T-helper 2 cell treated with Interferon-gamma antibody and Interleukin-4, amounts not matched to agents 5 μg/mL and 100 μg/mL, for 36 hours (primary cell): ENCODE results near the gene ME2.
"Not testable (repeated sequence)": the region's sequence is repeated elsewhere in the genome, so short reads cannot be mapped to it uniquely, and the experiment has no call there.

Experiments used
- DNase-seq: peaks from one replicate; pipeline ENCODE4 v3.0.0; 2021; ENCODE audit warnings: low spot score
- H3K27ac Mint-ChIP-seq: one replicate; pipeline ENCODE4 v1.8.0; 2021; ENCODE audit warnings: mild to moderate bottlenecking, mixed read lengths
- H3K27me3 Mint-ChIP-seq: one replicate; pipeline ENCODE4 v1.8.0; 2021; ENCODE audit warnings: low read depth, mixed read lengths
- H3K36me3 Mint-ChIP-seq: one replicate; pipeline ENCODE4 v1.8.0; 2021; ENCODE audit warnings: low read depth, mixed read lengths
- H3K4me1 Mint-ChIP-seq: one replicate; pipeline ENCODE4 v1.8.0; 2021; ENCODE audit warnings: low read depth, mixed read lengths
- H3K4me3 Mint-ChIP-seq: one replicate; pipeline ENCODE4 v1.8.0; 2022; ENCODE audit warnings: mild to moderate bottlenecking, moderate library complexity, mixed read lengths
- H3K9me3 Mint-ChIP-seq: one replicate; pipeline ENCODE4 v1.8.0; 2021; ENCODE audit warnings: mixed read lengths

The ME2 gene

GRCh38 chr18:50871846-50872245 is 7.1 kb upstream of the ME2 start:
- Mint-ChIP-seq H3K4me3 (no peak overlapping the region), H3K9me3 (no peaks in the 10 kb centered on the region), H3K27me3 (peaks cover 16% of the 10 kb centered on the region), H3K36me3 (no peaks in the 10 kb centered on the region), H3K27ac (no peak overlapping the region), H3K4me1 (no peaks in the 10 kb centered on the region)
- no peak for DNase-seq

- H3K4me1 Mint-ChIP-seq: peaks cover 13% of the 10 kb centered on the region
- no peak overlapping the region for H3K4me3 Mint-ChIP-seq
- peaks cover 10% of the 10 kb centered on the region for H3K36me3 Mint-ChIP-seq
- no peak for DNase-seq
- H3K27ac Mint-ChIP-seq: no peak overlapping the region
- no peaks in the 10 kb centered on the region for H3K9me3 Mint-ChIP-seq
- H3K27me3 Mint-ChIP-seq: peaks cover 16% of the 10 kb centered on the region
These were observed 2.9 kb upstream of the ME2 start for GRCh38 chr18:50875966-50876536.

DNA sequence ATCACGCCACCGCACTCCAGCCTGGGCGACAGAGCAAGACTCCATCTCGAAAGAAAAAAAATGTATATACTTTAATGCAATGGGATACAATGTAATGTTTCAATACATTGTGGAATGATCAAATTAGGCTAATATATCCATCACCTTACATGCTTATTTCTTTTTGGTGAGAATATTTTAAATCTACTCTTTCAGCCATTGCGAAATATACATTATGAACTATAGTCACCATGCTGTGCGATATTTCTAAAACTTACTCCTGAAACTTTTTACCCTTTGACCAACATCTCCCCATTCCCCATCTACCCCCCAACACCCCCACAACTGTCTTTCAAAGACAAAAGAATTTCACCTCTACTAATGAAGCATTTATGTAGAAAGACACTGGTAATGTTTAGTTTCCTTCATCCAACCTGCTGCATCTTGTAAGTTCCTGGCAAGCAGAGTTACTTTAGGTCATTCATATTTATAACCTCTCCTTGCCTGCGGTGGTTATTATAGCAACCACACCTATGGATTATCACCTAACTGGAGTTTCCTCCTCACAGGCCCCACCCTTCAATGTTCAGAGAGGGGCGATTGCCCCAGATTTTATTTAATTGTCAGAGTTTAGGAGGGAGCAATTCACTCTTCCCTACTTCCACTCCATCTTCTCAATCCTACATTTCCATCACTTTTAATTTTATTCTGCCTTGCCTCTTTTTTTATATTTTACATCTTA is 1.2 kb upstream of the ME2 start:
- peaks cover 10% of the 10 kb centered on the region for H3K27me3 Mint-ChIP-seq
- peak overlapping the region; percentile 92 for H3K4me3 Mint-ChIP-seq
- H3K9me3 Mint-ChIP-seq: no peaks in the 10 kb centered on the region
- peaks cover 10% of the 10 kb centered on the region for H3K36me3 Mint-ChIP-seq
- no peak for DNase-seq
- peak overlapping the region; percentile 98 for H3K27ac Mint-ChIP-seq
- peaks cover 14% of the 10 kb centered on the region for H3K4me1 Mint-ChIP-seq

DNA sequence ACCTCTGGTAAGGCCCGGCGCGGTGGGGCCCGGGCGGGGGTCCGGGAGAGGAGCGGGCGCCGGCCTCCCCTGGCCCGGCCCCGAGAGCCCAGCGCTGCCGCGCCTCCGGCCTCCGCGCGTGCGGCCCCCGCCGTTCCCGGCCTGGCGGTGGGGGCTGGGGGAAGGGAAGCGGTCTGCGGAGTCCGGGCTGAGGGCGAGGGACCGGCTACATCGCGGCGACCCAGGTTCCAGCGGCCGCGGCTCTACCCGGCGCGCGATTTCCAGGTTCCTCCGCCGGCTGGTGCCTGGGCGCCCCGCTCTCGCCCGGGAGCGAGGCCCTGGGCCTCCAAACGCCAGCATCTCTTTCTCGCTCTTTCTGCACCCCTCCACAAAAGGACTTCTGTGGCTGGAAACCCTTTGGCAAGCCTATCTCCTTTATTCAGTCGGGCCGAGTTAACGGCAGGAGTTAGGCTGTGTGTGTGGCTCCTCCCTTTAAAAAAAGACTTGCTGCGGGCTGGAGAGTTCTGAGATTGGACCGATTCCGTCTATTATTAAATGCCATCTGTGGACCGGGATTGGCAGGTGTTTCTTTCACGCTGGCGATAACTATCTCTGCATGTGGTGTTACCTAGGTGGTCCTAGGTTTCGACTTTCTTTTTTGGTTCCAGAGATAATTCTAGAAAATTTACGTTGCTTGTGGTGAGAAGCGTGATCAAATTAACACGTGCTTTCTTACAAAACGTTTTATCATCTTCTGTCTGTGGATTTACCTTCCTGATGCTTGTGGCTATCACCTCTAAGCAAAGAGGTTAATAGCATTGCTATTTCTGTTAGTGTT is 592 bp downstream of the ME2 start:
- H3K36me3 Mint-ChIP-seq: peaks cover 18% of the 10 kb centered on the region
- peak overlapping the region; percentile 98 for H3K27ac Mint-ChIP-seq
- no peaks in the 10 kb centered on the region for H3K9me3 Mint-ChIP-seq
- no peaks in the 10 kb centered on the region for H3K27me3 Mint-ChIP-seq
- peaks cover 21% of the 10 kb centered on the region for H3K4me1 Mint-ChIP-seq
- peak overlapping the region; percentile 94 for H3K4me3 Mint-ChIP-seq
- DNase-seq: no peak

DNA sequence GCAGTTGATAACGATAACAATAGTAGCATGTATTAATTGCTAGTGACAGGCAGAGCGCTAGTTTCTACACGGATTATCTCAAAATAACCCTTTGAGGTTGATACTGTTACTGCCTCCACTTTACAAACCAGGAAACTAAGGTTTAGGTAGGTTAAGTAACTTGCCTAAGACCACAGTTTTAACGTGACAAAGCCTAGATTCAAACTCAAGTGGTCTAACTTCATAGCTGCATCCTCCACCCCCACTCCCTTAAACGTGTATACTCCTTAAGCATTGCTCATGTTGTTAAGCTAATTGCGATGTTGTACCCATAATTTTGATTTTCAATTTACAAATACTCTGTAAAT is 1.2 kb downstream of the ME2 start:
- Mint-ChIP-seq H3K9me3 (no peaks in the 10 kb centered on the region), H3K27ac (peak overlapping the region; percentile 98), H3K4me3 (peak overlapping the region; percentile 94), H3K4me1 (peaks cover 21% of the 10 kb centered on the region), H3K36me3 (peaks cover 20% of the 10 kb centered on the region), H3K27me3 (no peaks in the 10 kb centered on the region)
- no peak for DNase-seq

GRCh38 chr18:50880944-50881343 is 2.0 kb downstream of the ME2 start:
- Mint-ChIP-seq H3K4me1 (peaks cover 21% of the 10 kb centered on the region), H3K36me3 (peaks cover 20% of the 10 kb centered on the region)
- DNase-seq, H3K27ac Mint-ChIP-seq, H3K27me3 Mint-ChIP-seq, H3K4me3 Mint-ChIP-seq, H3K9me3 Mint-ChIP-seq: not testable (repeated sequence)

DNA sequence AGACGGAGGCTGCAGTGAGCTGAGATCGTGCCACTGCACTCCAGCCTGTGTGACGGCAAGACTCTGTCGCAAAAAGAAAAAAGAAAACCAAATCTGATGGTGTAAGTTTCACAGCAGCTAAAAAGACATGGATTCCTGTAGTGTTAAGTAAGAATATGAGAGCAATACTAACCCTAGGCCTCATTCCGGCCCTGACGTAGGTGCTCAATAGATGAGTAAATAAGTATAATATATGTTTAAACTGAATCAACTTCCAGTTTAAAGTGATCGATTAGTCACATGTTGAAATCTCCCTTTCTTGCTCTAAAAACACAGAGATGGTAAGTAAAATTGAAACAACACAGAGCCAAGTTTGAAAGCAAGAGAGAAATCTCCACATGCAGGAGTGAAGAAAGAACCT is 8.0 kb downstream of the ME2 start:
- Mint-ChIP-seq H3K27ac (no peak overlapping the region), H3K36me3 (peaks cover 40% of the 10 kb centered on the region), H3K4me1 (peaks cover 10% of the 10 kb centered on the region), H3K27me3 (no peaks in the 10 kb centered on the region), H3K9me3 (peaks cover 12% of the 10 kb centered on the region), H3K4me3 (no peak overlapping the region)
- no peak for DNase-seq

GRCh38 chr18:50895350-50896045 is 16.6 kb downstream of the ME2 start:
- Mint-ChIP-seq H3K9me3 (peaks cover 8% of the 10 kb centered on the region), H3K27me3 (no peaks in the 10 kb centered on the region), H3K4me1 (peaks cover 10% of the 10 kb centered on the region), H3K27ac (no peak overlapping the region), H3K4me3 (no peak overlapping the region), H3K36me3 (peaks cover 61% of the 10 kb centered on the region)
- DNase-seq: no peak

DNA sequence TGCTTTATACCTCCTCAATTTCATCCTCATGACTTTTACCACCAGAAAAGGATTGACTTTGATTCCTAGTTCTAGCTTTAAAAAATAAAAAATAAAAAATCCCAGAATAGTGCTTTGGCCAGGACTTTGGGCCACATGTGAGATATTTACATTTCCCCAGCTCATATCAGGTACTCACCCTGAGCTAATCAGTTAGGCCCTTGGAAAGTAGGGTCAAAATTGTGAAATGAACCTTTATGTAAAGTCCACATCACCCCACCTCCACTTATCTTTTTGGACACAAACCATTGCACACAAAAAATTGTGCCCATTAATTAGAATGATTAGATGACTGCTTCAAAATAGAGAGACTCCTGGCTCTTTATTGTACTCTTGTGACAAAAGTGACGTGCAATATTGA is 17.2 kb downstream of the ME2 start:
- Mint-ChIP-seq H3K27me3 (no peaks in the 10 kb centered on the region), H3K4me1 (peaks cover 10% of the 10 kb centered on the region), H3K4me3 (no peak overlapping the region), H3K27ac (peak overlapping the region; percentile 58), H3K9me3 (peaks cover 8% of the 10 kb centered on the region), H3K36me3 (peaks cover 60% of the 10 kb centered on the region)
- no peak for DNase-seq

DNA sequence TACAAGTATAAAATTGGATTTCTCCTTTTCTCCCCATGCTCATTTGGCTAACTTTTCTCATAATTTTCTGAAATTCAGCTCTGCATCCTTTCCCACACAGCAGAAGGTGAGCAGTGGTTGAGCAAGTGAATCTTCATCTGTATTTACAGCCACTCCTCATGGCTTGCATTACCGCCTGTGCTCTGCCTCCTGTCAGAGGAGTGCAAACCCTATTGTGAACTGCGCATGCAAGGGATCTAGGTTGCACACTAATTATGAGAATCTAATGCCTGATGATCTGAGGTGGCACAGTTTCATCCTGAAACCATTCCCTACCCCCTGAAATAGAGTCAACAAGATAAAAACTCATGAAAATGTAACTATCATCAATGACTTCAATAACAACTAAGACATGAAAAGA is 20.0 kb downstream of the ME2 start:
- no peak for DNase-seq
- Mint-ChIP-seq H3K36me3 (peaks cover 58% of the 10 kb centered on the region), H3K4me3 (no peak overlapping the region), H3K27ac (no peak overlapping the region), H3K27me3 (no peaks in the 10 kb centered on the region), H3K4me1 (peaks cover 10% of the 10 kb centered on the region), H3K9me3 (peaks cover 8% of the 10 kb centered on the region)

DNA sequence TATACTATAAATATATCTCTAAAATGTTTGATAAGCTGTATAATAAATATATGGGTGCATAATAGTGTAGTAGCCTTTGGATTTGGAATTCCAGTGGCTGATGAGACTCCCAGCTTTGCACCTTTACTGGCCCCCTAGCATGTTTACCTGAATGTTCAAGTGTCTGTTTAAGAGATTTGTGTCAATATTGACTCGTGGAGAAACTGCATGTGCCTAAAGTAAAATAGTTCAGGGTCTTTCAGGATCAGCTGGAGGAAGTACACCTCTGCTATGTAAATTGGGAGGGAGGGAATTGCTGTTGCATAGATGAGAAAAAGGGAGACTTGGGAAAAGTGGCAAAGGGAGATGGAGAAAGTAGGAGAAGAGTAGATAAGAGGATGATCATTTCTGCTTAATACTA is 23.9 kb downstream of the ME2 start:
- Mint-ChIP-seq H3K27ac (no peak overlapping the region), H3K9me3 (peaks cover 28% of the 10 kb centered on the region), H3K36me3 (peaks cover 70% of the 10 kb centered on the region), H3K4me3 (no peak overlapping the region), H3K27me3 (no peaks in the 10 kb centered on the region), H3K4me1 (peaks cover 5% of the 10 kb centered on the region)
- no peak for DNase-seq

GRCh38 chr18:50906843-50907242 is 27.9 kb downstream of the ME2 start:
- H3K9me3 Mint-ChIP-seq: peaks cover 20% of the 10 kb centered on the region
- no peaks in the 10 kb centered on the region for H3K27me3 Mint-ChIP-seq
- H3K4me1 Mint-ChIP-seq: peaks cover 10% of the 10 kb centered on the region
- H3K36me3 Mint-ChIP-seq: peaks cover 71% of the 10 kb centered on the region
- H3K4me3 Mint-ChIP-seq: no peak overlapping the region
- no peak for DNase-seq
- no peak overlapping the region for H3K27ac Mint-ChIP-seq

GRCh38 chr18:50909261-50909660 is 30.3 kb downstream of the ME2 start:
- H3K4me1 Mint-ChIP-seq: peaks cover 14% of the 10 kb centered on the region
- H3K27ac Mint-ChIP-seq: peak overlapping the region; percentile 70
- H3K27me3 Mint-ChIP-seq: no peaks in the 10 kb centered on the region
- no peak overlapping the region for H3K4me3 Mint-ChIP-seq
- H3K9me3 Mint-ChIP-seq: peaks cover 20% of the 10 kb centered on the region
- DNase-seq: no peak
- H3K36me3 Mint-ChIP-seq: peaks cover 76% of the 10 kb centered on the region

- no peaks in the 10 kb centered on the region for H3K27me3 Mint-ChIP-seq
- peaks cover 66% of the 10 kb centered on the region for H3K36me3 Mint-ChIP-seq
- H3K9me3 Mint-ChIP-seq: peaks cover 11% of the 10 kb centered on the region
- DNase-seq: no peak
- no peak overlapping the region for H3K27ac Mint-ChIP-seq
- H3K4me1 Mint-ChIP-seq: peaks cover 16% of the 10 kb centered on the region
- H3K4me3 Mint-ChIP-seq: no peak overlapping the region
These were observed 32.1 kb downstream of the ME2 start for GRCh38 chr18:50911006-50911405.
